GM23338 (cell line): ENCODE measurements around the gene NLRC5.

ENCODE experiments used
- EZH2 ChIP-seq: fragments of 200-600 bp; sonication (generic); IDR thresholded peaks from one replicate; pipeline ENCODE4 v1.8.0; 2017; ENCODE audit warnings: antibody characterized with exemption, mild to moderate bottlenecking, low read depth; ENCODE audit not compliant: unreplicated experiment
- EZH2phosphoT487 ChIP-seq: fragments of 200-600 bp; sonication (generic); IDR thresholded peaks from one replicate; pipeline ENCODE4 v1.8.1; 2018; ENCODE audit warnings: antibody characterized with exemption; ENCODE audit not compliant: unreplicated experiment
- JUNB ChIP-seq: IDR thresholded peaks from one replicate; pipeline ENCODE4 v1.6.1; 2016; ENCODE audit warnings: antibody characterized with exemption; ENCODE audit not compliant: unreplicated experiment
- POLR2AphosphoS5 ChIP-seq: IDR thresholded peaks from 2 replicates; pipeline ENCODE4 v1.6.1; 2016; ENCODE audit warnings: antibody characterized with exemption, low read depth
- ZNF114 ChIP-seq: fragments of 250-450 bp; sonication (Bioruptor Pico); IDR thresholded peaks from 2 replicates; pipeline ENCODE4 v1.5.0; 2020; ENCODE audit warnings: mild to moderate bottlenecking, moderate library complexity
- ZNF331 ChIP-seq: fragments of 250-450 bp; sonication (Bioruptor Pico); IDR thresholded peaks from 2 replicates; pipeline ENCODE4 v1.5.0; 2020; ENCODE audit warnings: low read depth, mild to moderate bottlenecking, moderate library complexity
- TF ChIP-seq, protein P1 (sequence below), 2 experiments: fragments of 200-600 bp in 1 of 2; sonication (generic) in 1 of 2; conservative IDR thresholded peaks; 2 replicates each; pipeline versions ENCODE4 v1.5.1 to v1.6.1; 2016 to 2017; ENCODE audit warnings: antibody characterized with exemption in 2 of 2, low read depth in 2 of 2, mild to moderate bottlenecking in 2 of 2, moderate library complexity in 1 of 2
- TF ChIP-seq, protein P2 (sequence below): IDR thresholded peaks from one replicate; pipeline ENCODE4 v1.6.1; 2018; ENCODE audit warnings: antibody characterized with exemption; ENCODE audit not compliant: unreplicated experiment

DNA sequence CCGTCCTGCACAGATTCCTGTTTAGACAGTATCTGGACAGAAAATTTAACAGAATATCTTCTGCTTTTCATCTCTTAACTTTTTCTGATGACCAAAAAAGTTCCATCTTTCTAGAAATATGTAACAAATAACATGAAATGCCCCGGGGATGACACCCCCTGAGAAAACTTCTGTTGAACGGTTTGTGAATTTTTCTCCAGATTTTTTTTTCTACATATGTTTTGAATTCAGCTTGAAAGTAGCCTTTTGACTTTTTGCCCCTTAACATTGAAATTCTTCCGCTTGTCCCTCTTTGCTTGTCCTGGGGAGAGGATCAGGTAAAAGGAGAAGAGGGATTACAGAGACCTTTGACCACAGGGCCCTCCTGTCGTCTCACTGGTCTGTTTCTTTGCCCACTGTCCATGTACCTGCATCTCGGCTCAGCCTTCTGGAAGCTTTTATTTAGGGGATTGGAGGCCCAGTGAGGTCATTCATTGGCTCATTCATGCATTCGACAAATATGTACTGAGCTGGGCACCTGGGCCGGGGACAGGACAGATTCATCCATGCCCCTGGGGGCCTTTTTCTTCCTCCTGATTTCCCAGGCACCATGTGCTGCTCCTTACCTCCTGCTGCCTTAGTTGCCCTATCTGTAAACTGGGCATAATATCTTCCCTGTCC is 83.4 kb downstream of the NLRC5 start:
- TF ChIP-seq POLR2AphosphoS5 (no peak), JUNB (no peak), EZH2phosphoT487 (no peak), EZH2 (no peak), ZNF114 (CRISPR knock-in tag) (no peak), ZNF331 (no peak)
- TF ChIP-seq, protein P1, sequence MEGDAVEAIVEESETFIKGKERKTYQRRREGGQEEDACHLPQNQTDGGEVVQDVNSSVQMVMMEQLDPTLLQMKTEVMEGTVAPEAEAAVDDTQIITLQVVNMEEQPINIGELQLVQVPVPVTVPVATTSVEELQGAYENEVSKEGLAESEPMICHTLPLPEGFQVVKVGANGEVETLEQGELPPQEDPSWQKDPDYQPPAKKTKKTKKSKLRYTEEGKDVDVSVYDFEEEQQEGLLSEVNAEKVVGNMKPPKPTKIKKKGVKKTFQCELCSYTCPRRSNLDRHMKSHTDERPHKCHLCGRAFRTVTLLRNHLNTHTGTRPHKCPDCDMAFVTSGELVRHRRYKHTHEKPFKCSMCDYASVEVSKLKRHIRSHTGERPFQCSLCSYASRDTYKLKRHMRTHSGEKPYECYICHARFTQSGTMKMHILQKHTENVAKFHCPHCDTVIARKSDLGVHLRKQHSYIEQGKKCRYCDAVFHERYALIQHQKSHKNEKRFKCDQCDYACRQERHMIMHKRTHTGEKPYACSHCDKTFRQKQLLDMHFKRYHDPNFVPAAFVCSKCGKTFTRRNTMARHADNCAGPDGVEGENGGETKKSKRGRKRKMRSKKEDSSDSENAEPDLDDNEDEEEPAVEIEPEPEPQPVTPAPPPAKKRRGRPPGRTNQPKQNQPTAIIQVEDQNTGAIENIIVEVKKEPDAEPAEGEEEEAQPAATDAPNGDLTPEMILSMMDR (conservative IDR thresholded peaks at IDR 0.05; ENCODE audit: low read depth in 2 of 2) = no peak
- TF ChIP-seq, protein P2, sequence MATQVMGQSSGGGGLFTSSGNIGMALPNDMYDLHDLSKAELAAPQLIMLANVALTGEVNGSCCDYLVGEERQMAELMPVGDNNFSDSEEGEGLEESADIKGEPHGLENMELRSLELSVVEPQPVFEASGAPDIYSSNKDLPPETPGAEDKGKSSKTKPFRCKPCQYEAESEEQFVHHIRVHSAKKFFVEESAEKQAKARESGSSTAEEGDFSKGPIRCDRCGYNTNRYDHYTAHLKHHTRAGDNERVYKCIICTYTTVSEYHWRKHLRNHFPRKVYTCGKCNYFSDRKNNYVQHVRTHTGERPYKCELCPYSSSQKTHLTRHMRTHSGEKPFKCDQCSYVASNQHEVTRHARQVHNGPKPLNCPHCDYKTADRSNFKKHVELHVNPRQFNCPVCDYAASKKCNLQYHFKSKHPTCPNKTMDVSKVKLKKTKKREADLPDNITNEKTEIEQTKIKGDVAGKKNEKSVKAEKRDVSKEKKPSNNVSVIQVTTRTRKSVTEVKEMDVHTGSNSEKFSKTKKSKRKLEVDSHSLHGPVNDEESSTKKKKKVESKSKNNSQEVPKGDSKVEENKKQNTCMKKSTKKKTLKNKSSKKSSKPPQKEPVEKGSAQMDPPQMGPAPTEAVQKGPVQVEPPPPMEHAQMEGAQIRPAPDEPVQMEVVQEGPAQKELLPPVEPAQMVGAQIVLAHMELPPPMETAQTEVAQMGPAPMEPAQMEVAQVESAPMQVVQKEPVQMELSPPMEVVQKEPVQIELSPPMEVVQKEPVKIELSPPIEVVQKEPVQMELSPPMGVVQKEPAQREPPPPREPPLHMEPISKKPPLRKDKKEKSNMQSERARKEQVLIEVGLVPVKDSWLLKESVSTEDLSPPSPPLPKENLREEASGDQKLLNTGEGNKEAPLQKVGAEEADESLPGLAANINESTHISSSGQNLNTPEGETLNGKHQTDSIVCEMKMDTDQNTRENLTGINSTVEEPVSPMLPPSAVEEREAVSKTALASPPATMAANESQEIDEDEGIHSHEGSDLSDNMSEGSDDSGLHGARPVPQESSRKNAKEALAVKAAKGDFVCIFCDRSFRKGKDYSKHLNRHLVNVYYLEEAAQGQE = no peak
